A673 (cell line): ENCODE results near the gene ZNF280D.

Experiments used
- EZH2 ChIP-seq: fragments of 200-600 bp; sonication (generic); IDR thresholded peaks from 2 replicates; pipeline ENCODE4 v1.6.1; 2017; ENCODE audit warnings: borderline replicate concordance, low read depth, mild to moderate bottlenecking, mixed read lengths, antibody characterized with exemption, low read length; ENCODE audit not compliant: poor library complexity, severe bottlenecking
- TF ChIP-seq, protein P1 (sequence below): fragments of 300-800, 200-600 bp; sonication (generic); conservative IDR thresholded peaks from 2 replicates; pipeline ENCODE4 v1.5.1; 2017; ENCODE audit warnings: low read depth, mild to moderate bottlenecking, antibody characterized with exemption, low read length, moderate library complexity, mixed read lengths

- TF ChIP-seq, protein P1, sequence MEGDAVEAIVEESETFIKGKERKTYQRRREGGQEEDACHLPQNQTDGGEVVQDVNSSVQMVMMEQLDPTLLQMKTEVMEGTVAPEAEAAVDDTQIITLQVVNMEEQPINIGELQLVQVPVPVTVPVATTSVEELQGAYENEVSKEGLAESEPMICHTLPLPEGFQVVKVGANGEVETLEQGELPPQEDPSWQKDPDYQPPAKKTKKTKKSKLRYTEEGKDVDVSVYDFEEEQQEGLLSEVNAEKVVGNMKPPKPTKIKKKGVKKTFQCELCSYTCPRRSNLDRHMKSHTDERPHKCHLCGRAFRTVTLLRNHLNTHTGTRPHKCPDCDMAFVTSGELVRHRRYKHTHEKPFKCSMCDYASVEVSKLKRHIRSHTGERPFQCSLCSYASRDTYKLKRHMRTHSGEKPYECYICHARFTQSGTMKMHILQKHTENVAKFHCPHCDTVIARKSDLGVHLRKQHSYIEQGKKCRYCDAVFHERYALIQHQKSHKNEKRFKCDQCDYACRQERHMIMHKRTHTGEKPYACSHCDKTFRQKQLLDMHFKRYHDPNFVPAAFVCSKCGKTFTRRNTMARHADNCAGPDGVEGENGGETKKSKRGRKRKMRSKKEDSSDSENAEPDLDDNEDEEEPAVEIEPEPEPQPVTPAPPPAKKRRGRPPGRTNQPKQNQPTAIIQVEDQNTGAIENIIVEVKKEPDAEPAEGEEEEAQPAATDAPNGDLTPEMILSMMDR: no peak
- TF ChIP-seq EZH2: no peak
Measured at GRCh38 chr15:56736881-56737707, 3.8 kb upstream of the ZNF280D start.
